ENCODE results near the gene BLVRB.

GRCh38 chr19:40512110-40512472, 46.5 kb upstream of the BLVRB start:
- no peak for TF ChIP-seq EP300 (IDR thresholded peaks at IDR 0.05)
- no peak for TF ChIP-seq CTCF (IDR thresholded peaks at IDR 0.05)
